Upper lobe of left lung (tissue), 6 donors: ENCODE measurements around the gene POM121L2. TPM values are rescaled to one million over a fixed set of nuclear protein-coding genes. Genes with fewer than 3 reads are reported as not detected.

ENCODE experiments used
- ATAC-seq, 2 donors: fragments of 200-7000 bp; cut with Tn5 transposase; one replicate each; pipeline ENCODE4 v1.9.1; 2022; ENCODE audit warnings: mild to moderate bottlenecking in 2 of 2, moderate library complexity in 2 of 2; ENCODE audit not compliant: low FRiP score in 2 of 2
- DNase-seq, 2 donors: peaks; one replicate each; pipeline ENCODE4 v3.0.0-alpha.2; 2019 to 2020
- H3K27ac ChIP-seq, 4 donors: fragments of 200-600 bp; sonication (generic); one replicate each; pipeline ENCODE4 v1.5.1; 2016 to 2019
- H3K27me3 ChIP-seq, 4 donors: fragments of 200-600 bp; sonication (generic); one replicate each; pipeline ENCODE4 v1.5.1; 2017 to 2019
- H3K36me3 ChIP-seq, 4 donors: fragments of 200-600 bp; sonication (generic); one replicate each; pipeline ENCODE4 v1.5.1; 2016 to 2019
- H3K4me1 ChIP-seq, 4 donors: fragments of 200-600 bp; sonication (generic); one replicate each; pipeline ENCODE4 v1.5.1; 2018 to 2019
- H3K4me3 ChIP-seq, 4 donors: fragments of 200-600 bp; sonication (generic); one replicate each; pipeline ENCODE4 v1.5.1; 2017 to 2019; ENCODE audit warnings: mild to moderate bottlenecking in 2 of 4, moderate library complexity in 1 of 4
- H3K9me3 ChIP-seq, 4 donors: fragments of 200-600 bp; sonication (generic); one replicate each; pipeline ENCODE4 v1.5.1; 2018 to 2019
- CTCF ChIP-seq, 6 experiments: fragments of 450-650 bp in 4 of 6; fragments of 200-600 bp in 2 of 6; sonication (generic) in 2 of 6; IDR thresholded peaks; one replicate each; pipeline ENCODE4 v1.5.1; 2016 to 2019; ENCODE audit warnings: antibody characterized with exemption in 6 of 6
- EP300 ChIP-seq, 4 donors: sonication (generic); formaldehyde crosslinking; IDR thresholded peaks; one replicate each; pipeline ENCODE4 v1.5.1; 2017; ENCODE audit warnings: antibody characterized with exemption in 4 of 4, control low read depth in 2 of 4
- POLR2A ChIP-seq, 4 donors: fragments of 450-650 bp; IDR thresholded peaks; one replicate each; pipeline ENCODE4 v1.5.1; 2016 to 2017; ENCODE audit warnings: antibody characterized with exemption in 4 of 4, mild to moderate bottlenecking in 2 of 4
- POLR2AphosphoS5 ChIP-seq, 2 donors: sonication (generic); formaldehyde crosslinking; IDR thresholded peaks; one replicate each; pipeline ENCODE4 v1.5.1; 2017; ENCODE audit warnings: antibody characterized with exemption in 2 of 2
- WGBS, 2 donors: methylation state at CpG; one replicate each; pipeline ENCODE4 v1.1.5; 2017 to 2018; 5-methylcytosine and 5-hydroxymethylcytosine counted together
- total RNA-seq, 6 donors: library from RNA; depleted of rRNA in 4 of 6; stranded (reverse); fragments of >200 nt in 4 of 6; gene quantifications; one replicate each; pipeline versions ENCODE4 v1.1.0 to v1.2.1, GENCODE V29; 2016 to 2021
- donor health status: DM: no; HTN: no; CAD: no; lungs with moderate emphysema.
- donor health status: DM: no; HTN: yes; CAD: no; lungs with severe emphysema.

Gene POM121L2
- total RNA-seq, 6 donors from 2014 or later, result not detected

GRCh38 chr6:27283279-27283678, 28.8 kb downstream of the POM121L2 start:
- ATAC-seq (no peak), DNase-seq (no peak)
- Histone ChIP-seq H3K36me3 (no peaks in the 10 kb centered on the region), H3K4me1 (no peaks in the 10 kb centered on the region), H3K27me3 (peaks cover 0 to 57% (median 8%) of the 10 kb centered on the region in 4 donors), H3K4me3 (no peak overlapping the region), H3K9me3 (peaks cover 0 to 19% (median 13%) of the 10 kb centered on the region in 4 donors), H3K27ac (no peak overlapping the region)
- 19 to 29% methylated on average over 16 of the region's 16 CpGs for WGBS, 2 donors
- no peak for TF ChIP-seq EP300 (IDR thresholded peaks at IDR 0.05)
- no peak for TF ChIP-seq CTCF (IDR thresholded peaks at IDR 0.05)
- no peak for TF ChIP-seq POLR2AphosphoS5 (IDR thresholded peaks at IDR 0.05)
- no peak for TF ChIP-seq POLR2A (IDR thresholded peaks at IDR 0.05)

- DNase-seq, result no peak
- no peak overlapping the region for H3K27ac ChIP-seq
- H3K4me3 ChIP-seq, result no peak overlapping the region
- H3K36me3 ChIP-seq, result no peaks in the 10 kb centered on the region
- TF ChIP-seq POLR2AphosphoS5 (IDR thresholded peaks at IDR 0.05), result no peak
- no peak for TF ChIP-seq EP300 (IDR thresholded peaks at IDR 0.05)
- no peak for TF ChIP-seq CTCF (IDR thresholded peaks at IDR 0.05)
- TF ChIP-seq POLR2A (IDR thresholded peaks at IDR 0.05), result no peak
- H3K9me3 ChIP-seq, result peaks cover 0 to 19% (median 12%) of the 10 kb centered on the region in 4 donors
- H3K4me1 ChIP-seq, result no peaks in the 10 kb centered on the region
- ATAC-seq, result no peak
- peaks cover 0 to 44% (median 8%) of the 10 kb centered on the region in 4 donors for H3K27me3 ChIP-seq
- 42 to 46% methylated on average over 1 of the region's 1 CpG for WGBS, 2 donors
These were observed 30.5 kb downstream of the POM121L2 start for GRCh38 chr6:27281569-27281968.

- TF ChIP-seq POLR2A (IDR thresholded peaks at IDR 0.05) (no peak), POLR2AphosphoS5 (IDR thresholded peaks at IDR 0.05) (no peak), EP300 (IDR thresholded peaks at IDR 0.05) (no peak), CTCF (IDR thresholded peaks at IDR 0.05) (no peak)
- peaks cover 0 to 19% (median 10%) of the 10 kb centered on the region in 4 donors for H3K9me3 ChIP-seq
- H3K27me3 ChIP-seq, result peaks cover 0 to 39% (median 8%) of the 10 kb centered on the region in 4 donors
- DNase-seq (no peak), ATAC-seq (no peak)
- H3K36me3 ChIP-seq, result no peaks in the 10 kb centered on the region
- 10 to 17% methylated on average over 13 of the region's 13 CpGs for WGBS, 2 donors
- no peak overlapping the region for H3K4me3 ChIP-seq
- H3K4me1 ChIP-seq, result no peaks in the 10 kb centered on the region
- H3K27ac ChIP-seq, result no peak overlapping the region
These were observed 31.0 kb downstream of the POM121L2 start for GRCh38 chr6:27281105-27281539.

- no peak for ATAC-seq
- H3K27me3 ChIP-seq, result peaks cover 0 to 38% (median 8%) of the 10 kb centered on the region in 4 donors
- no peak for TF ChIP-seq POLR2AphosphoS5 (IDR thresholded peaks at IDR 0.05)
- TF ChIP-seq CTCF (IDR thresholded peaks at IDR 0.05), result no peak
- TF ChIP-seq POLR2A (IDR thresholded peaks at IDR 0.05), result no peak
- TF ChIP-seq EP300 (IDR thresholded peaks at IDR 0.05), result no peak
- no peak overlapping the region for H3K4me3 ChIP-seq
- DNase-seq, result no peak
- no peaks in the 10 kb centered on the region for H3K4me1 ChIP-seq
- H3K9me3 ChIP-seq, result peaks cover 0 to 19% (median 10%) of the 10 kb centered on the region in 4 donors
- WGBS, 2 donors, result 7 to 13% methylated on average over 9 of the region's 9 CpGs
- H3K36me3 ChIP-seq, result no peaks in the 10 kb centered on the region
- no peak overlapping the region for H3K27ac ChIP-seq
These were observed 31.5 kb downstream of the POM121L2 start for GRCh38 chr6:27280540-27281000.

- Histone ChIP-seq H3K4me1 (no peaks in the 10 kb centered on the region), H3K36me3 (no peaks in the 10 kb centered on the region), H3K9me3 (peaks cover 0 to 19% (median 10%) of the 10 kb centered on the region in 4 donors), H3K27me3 (peaks cover 0 to 35% (median 9%) of the 10 kb centered on the region in 4 donors), H3K27ac (no peak overlapping the region), H3K4me3 (no peak overlapping the region)
- DNase-seq, result no peak
- TF ChIP-seq EP300 (IDR thresholded peaks at IDR 0.05) (no peak), CTCF (IDR thresholded peaks at IDR 0.05) (no peak), POLR2AphosphoS5 (IDR thresholded peaks at IDR 0.05) (no peak), POLR2A (IDR thresholded peaks at IDR 0.05) (no peak)
- 2% methylated on average over 17 of the region's 17 CpGs for WGBS, 2 donors
- ATAC-seq, result no peak
These were observed 32.0 kb downstream of the POM121L2 start for GRCh38 chr6:27280064-27280539.
